SK-N-MC (cell line): ENCODE data around the gene SHE.

ENCODE experiments used
- DNase-seq: peaks from one replicate; pipeline ENCODE4 v3.0.0-alpha.2; 2011; ENCODE audit warnings: low read depth, low spot score
- H3K27ac ChIP-seq: fragments of 200-600 bp; sonication (generic); 2 replicates; pipeline ENCODE4 v1.5.1; 2016; ENCODE audit warnings: mixed run types
- H3K36me3 ChIP-seq: fragments of 200-600 bp; sonication (generic); 2 replicates; pipeline ENCODE4 v1.6.1; 2017; ENCODE audit warnings: antibody characterized with exemption, low read length, mixed read lengths; ENCODE audit not compliant: insufficient read depth
- H3K4me3 ChIP-seq: fragments of 200-600 bp; sonication (generic); 2 replicates; pipeline ENCODE4 v1.5.1; 2016
- H3K9ac ChIP-seq: fragments of 200-600 bp; sonication (generic); 2 replicates; pipeline ENCODE4 v1.8.0; 2017; ENCODE audit warnings: mixed run types, mixed read lengths; ENCODE audit not compliant: insufficient read length
- H3K9me3 ChIP-seq: fragments of 200-600 bp; sonication (generic); 2 replicates; pipeline ENCODE4 v1.6.1; 2017; ENCODE audit warnings: low read depth, mild to moderate bottlenecking, antibody characterized with exemption, low read length, moderate library complexity, mixed read lengths
- EZH2 ChIP-seq: fragments of 200-600 bp; sonication (generic); IDR thresholded peaks from one replicate; pipeline ENCODE4 v1.6.1; 2017; ENCODE audit warnings: antibody characterized with exemption
- FOXP2 ChIP-seq: optimal IDR thresholded peaks from 2 replicates; pipeline ENCODE3; 2011; ENCODE audit warnings: mild to moderate bottlenecking, moderate library complexity; ENCODE audit not compliant: insufficient read depth; ENCODE audit errors: extremely low read length, control extremely low read depth
- POLR2AphosphoS5 ChIP-seq: IDR thresholded peaks from 2 replicates; pipeline ENCODE4 v1.6.1; 2012; ENCODE audit warnings: mild to moderate bottlenecking, low read depth, low read length, borderline replicate concordance

SHE gene

DNA sequence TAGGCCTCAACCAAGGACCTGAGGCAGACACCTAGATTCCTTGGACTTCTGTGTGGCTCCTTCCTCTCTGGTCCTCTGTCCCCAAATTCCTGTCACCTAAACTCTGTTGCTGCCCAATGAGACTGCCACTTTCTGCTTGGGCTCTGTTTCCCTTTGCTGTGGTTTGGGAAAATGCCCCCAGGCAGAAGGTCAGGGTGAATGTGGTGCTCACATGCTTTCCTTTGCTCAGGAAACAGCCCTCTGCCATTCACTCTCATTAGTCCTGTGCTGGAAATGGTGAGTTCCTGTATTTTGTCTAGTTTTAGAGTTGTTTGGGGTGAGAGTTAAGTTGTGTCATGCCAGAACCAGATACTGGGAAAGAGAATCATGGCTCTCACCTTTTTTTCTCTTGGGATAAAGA, 22.7 kb upstream of the SHE start:
- no peak overlapping the region for H3K9ac ChIP-seq
- H3K9me3 ChIP-seq: no peaks in the 10 kb centered on the region
- no peak overlapping the region for H3K4me3 ChIP-seq
- H3K27ac ChIP-seq: no peak overlapping the region
- TF ChIP-seq POLR2AphosphoS5: no peak
- no peak for TF ChIP-seq FOXP2
- TF ChIP-seq EZH2: no peak
- no peak for DNase-seq
- no peaks in the 10 kb centered on the region for H3K36me3 ChIP-seq

DNA sequence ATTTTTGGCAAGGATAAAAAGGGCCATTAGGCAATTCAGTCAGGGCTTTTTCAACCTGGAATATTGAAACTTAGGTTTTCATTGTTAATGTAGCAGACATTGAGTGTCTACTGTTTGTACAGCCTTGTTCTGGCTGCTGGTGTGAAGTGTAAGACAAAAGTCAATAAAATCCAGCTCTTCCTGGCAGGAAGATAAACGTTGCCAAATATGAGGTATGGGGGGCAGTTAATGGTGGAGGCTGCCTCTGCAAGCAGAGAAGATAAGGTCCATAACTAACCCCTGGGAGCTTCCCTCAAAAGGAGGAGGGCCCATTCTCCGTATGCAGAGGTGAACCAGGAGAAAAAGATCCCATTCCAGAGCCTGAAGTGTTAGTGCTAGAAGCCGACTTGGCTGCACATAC, 19.5 kb upstream of the SHE start:
- no peak for DNase-seq
- Histone ChIP-seq H3K9ac (no peak overlapping the region), H3K27ac (0 out of 2 replicates have a peak overlapping the region, but pooled peaks have one; percentile 98), H3K9me3 (no peaks in the 10 kb centered on the region), H3K36me3 (no peaks in the 10 kb centered on the region), H3K4me3 (no peak overlapping the region)
- TF ChIP-seq EZH2 (no peak), FOXP2 (no peak)

DNA sequence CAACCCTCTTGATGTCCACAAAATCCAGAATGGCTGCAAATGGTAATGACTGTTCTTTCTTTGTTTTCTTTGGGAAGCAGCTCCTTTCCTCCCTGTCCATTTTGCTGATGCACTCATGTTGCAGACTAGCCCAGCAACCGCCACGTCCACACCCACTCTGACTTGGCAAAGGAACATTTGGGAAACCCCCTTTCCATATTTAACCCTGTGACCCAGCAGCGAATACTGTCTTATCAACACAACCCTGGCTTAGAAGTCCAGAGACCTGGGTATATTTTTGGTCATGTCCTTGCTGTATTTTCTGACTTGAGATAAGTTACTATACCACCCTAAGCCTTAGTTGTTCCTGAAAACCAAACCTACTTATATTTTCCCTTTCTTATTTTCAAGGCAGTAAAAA, 18.1 kb upstream of the SHE start:
- no peaks in the 10 kb centered on the region for H3K36me3 ChIP-seq
- no peak for DNase-seq
- TF ChIP-seq POLR2AphosphoS5 (no peak), FOXP2 (no peak), EZH2 (no peak)
- H3K4me3 ChIP-seq: no peak overlapping the region
- H3K9me3 ChIP-seq: no peaks in the 10 kb centered on the region
- no peak overlapping the region for H3K9ac ChIP-seq
- H3K27ac ChIP-seq: peak overlapping the region; percentile 98

DNA sequence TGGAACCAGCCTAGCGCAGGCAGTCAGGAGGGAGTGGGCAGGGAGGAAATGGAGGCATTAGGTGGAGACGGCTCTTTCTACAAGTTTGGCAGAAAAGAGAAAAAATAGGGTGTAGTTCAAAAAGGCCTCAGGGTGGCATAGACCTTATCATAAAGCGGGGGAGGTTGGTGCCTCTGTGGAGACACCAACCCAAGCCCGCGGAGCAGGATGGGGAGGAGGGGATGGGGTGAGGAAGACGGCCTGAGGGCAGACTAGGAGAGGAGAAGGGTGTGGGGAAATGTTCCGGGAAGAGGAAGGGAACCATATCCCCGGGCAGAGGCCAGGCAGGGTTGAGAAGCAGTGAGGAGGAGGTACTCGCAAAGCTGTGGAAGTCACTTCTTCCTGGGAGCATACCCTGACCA, 17.4 kb upstream of the SHE start:
- H3K9me3 ChIP-seq: no peaks in the 10 kb centered on the region
- no peak for TF ChIP-seq FOXP2
- no peak for TF ChIP-seq EZH2
- TF ChIP-seq POLR2AphosphoS5: no peak
- H3K4me3 ChIP-seq: peak overlapping the region; percentile 67
- peak overlapping the region; percentile 98 for H3K27ac ChIP-seq
- peak overlapping the region; percentile 60 for H3K9ac ChIP-seq
- H3K36me3 ChIP-seq: no peaks in the 10 kb centered on the region
- DNase-seq: peak; percentile 56

DNA sequence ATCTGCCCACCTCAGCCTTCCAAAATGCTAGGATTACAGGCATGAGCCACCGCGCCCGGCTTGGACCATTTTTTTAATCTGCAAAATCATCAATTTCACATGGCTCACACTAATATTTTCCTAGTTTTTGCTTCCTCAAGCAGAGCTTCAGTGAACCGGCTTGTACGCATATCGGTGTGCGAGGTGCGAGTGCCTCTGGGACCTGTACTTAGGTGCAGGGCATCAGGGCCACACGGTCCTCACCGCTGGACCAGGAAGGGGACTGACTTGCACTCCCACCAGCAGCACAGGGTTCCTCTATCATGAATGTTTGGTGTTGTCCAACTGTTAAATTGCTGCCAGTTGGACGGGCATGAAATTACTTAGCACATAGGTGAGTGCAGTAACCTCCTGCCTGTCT, 15.4 kb upstream of the SHE start:
- Histone ChIP-seq H3K4me3 (no peak overlapping the region), H3K9me3 (no peaks in the 10 kb centered on the region), H3K9ac (no peak overlapping the region), H3K36me3 (no peaks in the 10 kb centered on the region), H3K27ac (no peak overlapping the region)
- no peak for DNase-seq
- no peak for TF ChIP-seq FOXP2
- no peak for TF ChIP-seq POLR2AphosphoS5

DNA sequence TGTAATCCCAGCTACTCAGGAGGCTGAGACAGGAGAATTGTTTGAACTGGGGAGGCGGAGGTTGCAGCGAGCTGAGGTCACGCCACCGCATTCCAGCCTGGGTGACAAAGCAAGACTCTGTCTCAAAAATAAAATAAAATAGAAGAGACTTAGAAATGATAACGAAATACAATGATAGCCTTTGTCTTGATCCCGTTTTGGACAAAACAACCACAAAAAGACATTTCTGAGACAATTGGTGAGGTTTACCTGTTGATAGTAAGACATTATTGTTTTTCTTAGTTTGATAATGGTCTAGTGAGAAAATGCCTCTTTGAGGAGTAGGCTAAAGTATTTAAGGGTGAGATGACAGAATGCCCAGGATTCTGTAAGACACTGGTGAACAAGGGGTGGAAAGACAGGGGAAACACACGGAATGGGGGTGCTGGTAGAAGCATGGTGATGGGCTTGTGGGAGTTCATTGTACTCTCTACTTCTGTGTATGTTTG, 11.9 kb upstream of the SHE start:
- TF ChIP-seq FOXP2: no peak
- no peak for TF ChIP-seq POLR2AphosphoS5
- TF ChIP-seq EZH2: no peak
- H3K9me3 ChIP-seq: no peaks in the 10 kb centered on the region
- DNase-seq: no peak
- H3K4me3 ChIP-seq: no peak overlapping the region
- no peak overlapping the region for H3K9ac ChIP-seq
- no peak overlapping the region for H3K27ac ChIP-seq
- no peaks in the 10 kb centered on the region for H3K36me3 ChIP-seq

DNA sequence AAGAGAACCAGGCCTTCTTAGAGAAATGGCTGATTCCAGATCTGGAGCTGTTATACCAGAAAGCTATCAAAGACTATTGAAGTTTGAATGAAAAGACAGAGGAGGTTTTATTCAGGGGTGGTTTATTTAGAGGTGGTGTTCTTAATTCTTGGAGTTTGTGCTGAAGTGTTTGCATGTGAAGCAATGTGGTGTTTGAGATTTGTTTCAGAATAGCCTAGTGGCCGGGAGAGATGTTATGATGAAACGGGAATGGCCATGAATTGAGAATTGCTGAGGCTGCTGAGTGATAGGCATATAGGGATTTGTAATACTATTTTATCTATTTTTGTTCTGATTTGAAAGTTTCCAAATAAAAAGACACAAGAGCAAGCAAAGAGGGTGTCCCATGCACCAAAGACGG, 10.5 kb upstream of the SHE start:
- no peak for TF ChIP-seq FOXP2
- no peak for TF ChIP-seq POLR2AphosphoS5
- TF ChIP-seq EZH2: no peak
- no peak for DNase-seq
- no peak overlapping the region for H3K9ac ChIP-seq
- H3K36me3 ChIP-seq: no peaks in the 10 kb centered on the region
- no peak overlapping the region for H3K4me3 ChIP-seq
- no peak overlapping the region for H3K27ac ChIP-seq
- H3K9me3 ChIP-seq: no peaks in the 10 kb centered on the region

DNA sequence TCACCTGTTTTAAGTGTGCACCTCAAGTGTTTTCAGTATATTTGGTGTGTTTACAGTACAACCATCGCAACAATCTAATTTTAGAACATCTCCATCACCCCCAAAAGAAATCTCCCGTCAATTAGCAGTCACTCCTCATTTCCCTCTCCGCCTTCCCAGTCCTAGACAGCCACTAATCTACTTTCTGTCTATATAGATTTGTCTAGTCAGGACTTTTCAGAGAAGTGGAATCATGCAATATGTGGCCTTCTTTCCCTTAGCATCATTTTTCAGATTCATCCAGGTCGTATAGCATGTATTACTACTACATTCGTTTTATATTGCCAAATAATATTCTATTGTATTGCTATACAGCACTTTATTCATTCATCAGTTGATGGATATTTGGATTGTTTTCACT, 1.7 kb upstream of the SHE start:
- H3K4me3 ChIP-seq: no peak overlapping the region
- no peak overlapping the region for H3K9ac ChIP-seq
- no peak overlapping the region for H3K27ac ChIP-seq
- no peak for TF ChIP-seq FOXP2
- no peak for TF ChIP-seq EZH2
- TF ChIP-seq POLR2AphosphoS5: no peak
- H3K9me3 ChIP-seq: no peaks in the 10 kb centered on the region
- H3K36me3 ChIP-seq: no peaks in the 10 kb centered on the region
- no peak for DNase-seq

DNA sequence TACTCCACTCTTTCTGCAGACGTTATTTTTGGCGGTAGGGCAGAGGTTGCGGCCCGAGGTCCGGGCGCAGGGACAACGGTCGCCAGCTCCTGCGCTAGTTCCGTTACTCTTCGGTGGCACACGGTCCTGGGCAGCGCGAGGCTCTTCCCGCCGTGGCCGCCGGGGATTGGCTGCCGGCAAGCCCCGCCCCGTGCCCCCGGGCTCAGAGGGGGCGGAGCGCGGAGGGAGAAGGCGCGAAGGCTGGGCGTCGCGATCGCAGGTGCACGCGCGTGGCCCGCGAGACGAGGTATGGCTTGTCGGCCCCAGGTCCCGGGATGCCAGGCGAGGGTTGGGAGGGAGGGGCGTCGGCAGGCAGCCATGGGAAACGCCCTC, 518 bp upstream of the SHE start:
- no peak overlapping the region for H3K27ac ChIP-seq
- no peaks in the 10 kb centered on the region for H3K36me3 ChIP-seq
- H3K9me3 ChIP-seq: no peaks in the 10 kb centered on the region
- no peak overlapping the region for H3K9ac ChIP-seq
- DNase-seq: no peak
- TF ChIP-seq EZH2 (no peak), POLR2AphosphoS5 (no peak), FOXP2 (no peak)
- no peak overlapping the region for H3K4me3 ChIP-seq
